Panc1 (cell line): ENCODE data around the gene TBC1D8B.

ENCODE experiments used
- TCF7L2 ChIP-seq: IDR thresholded peaks from 2 replicates; pipeline ENCODE4 v1.6.1; 2011; ENCODE audit warnings: mild to moderate bottlenecking, low read depth, low read length, inconsistent platforms
- TF ChIP-seq, protein P1 (sequence below): fragments of 450-650 bp; IDR thresholded peaks from 2 replicates; pipeline ENCODE4 v1.5.1; 2017; ENCODE audit warnings: mild to moderate bottlenecking

DNA sequence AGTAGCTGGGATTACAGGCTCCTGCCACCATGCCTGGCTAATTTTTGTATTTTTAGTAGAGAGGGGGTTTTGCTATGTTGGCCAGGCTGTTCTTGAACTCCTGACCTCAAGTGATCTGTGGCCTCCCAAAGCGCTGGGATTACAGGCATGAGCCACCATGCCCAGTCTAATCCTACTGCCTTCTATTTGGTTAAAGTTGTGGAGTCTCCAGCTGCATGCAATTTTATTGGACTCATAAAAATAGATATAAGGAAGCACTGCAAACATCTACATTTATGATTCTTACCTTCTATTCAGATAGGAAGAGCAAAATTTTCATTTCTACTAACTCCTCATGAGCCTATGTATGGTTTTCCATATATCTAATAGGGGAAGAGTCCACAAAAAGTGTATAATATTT lies 87.0 kb downstream of the TBC1D8B start:
- TF ChIP-seq, protein P1, sequence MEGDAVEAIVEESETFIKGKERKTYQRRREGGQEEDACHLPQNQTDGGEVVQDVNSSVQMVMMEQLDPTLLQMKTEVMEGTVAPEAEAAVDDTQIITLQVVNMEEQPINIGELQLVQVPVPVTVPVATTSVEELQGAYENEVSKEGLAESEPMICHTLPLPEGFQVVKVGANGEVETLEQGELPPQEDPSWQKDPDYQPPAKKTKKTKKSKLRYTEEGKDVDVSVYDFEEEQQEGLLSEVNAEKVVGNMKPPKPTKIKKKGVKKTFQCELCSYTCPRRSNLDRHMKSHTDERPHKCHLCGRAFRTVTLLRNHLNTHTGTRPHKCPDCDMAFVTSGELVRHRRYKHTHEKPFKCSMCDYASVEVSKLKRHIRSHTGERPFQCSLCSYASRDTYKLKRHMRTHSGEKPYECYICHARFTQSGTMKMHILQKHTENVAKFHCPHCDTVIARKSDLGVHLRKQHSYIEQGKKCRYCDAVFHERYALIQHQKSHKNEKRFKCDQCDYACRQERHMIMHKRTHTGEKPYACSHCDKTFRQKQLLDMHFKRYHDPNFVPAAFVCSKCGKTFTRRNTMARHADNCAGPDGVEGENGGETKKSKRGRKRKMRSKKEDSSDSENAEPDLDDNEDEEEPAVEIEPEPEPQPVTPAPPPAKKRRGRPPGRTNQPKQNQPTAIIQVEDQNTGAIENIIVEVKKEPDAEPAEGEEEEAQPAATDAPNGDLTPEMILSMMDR: no peak
- TF ChIP-seq TCF7L2: no peak
